Common myeloid progenitor, CD34-positive (primary cell): ENCODE measurements around the gene TNK2.

Source experiments
- CTCF ChIA-PET: fragments of 350-600 bp; sonication (Branson Sonifier 250); formaldehyde crosslinking; loops from one replicate; lab custom pipeline; 2021; ENCODE audit warnings: antibody characterized with exemption; lab: Charles Lee
- POLR2A ChIA-PET: fragments of 350-600 bp; sonication (Branson Sonifier 250); formaldehyde crosslinking; loops from one replicate; lab custom pipeline; 2021; ENCODE audit warnings: antibody characterized with exemption; lab: Charles Lee
- DNase-seq, 3 donors: peaks; one replicate each; pipeline versions ENCODE4 v3.0.0 to v3.0.0-alpha.2; 2013
- H3K27ac ChIP-seq, 2 experiments: 1 replicate in 1 of 2; 2 replicates in 1 of 2; pipeline ENCODE4 v1.7.0; 2013; ENCODE audit warnings: inconsistent platforms in 2 of 2, low read length in 2 of 2, mild to moderate bottlenecking in 2 of 2, low read depth in 1 of 2, moderate library complexity in 1 of 2; ENCODE audit not compliant: severe bottlenecking in 2 of 2, insufficient read depth in 1 of 2, poor library complexity in 1 of 2
- H3K27me3 ChIP-seq, 5 experiments: replicated peaks in 2 of 5; 1 replicate in 3 of 5; 2 replicates in 2 of 5; pipeline versions ENCODE4 v1.6.1 to v1.7.0; 2013; ENCODE audit warnings: low read length in 4 of 5, mild to moderate bottlenecking in 2 of 5, moderate library complexity in 2 of 5, inconsistent platforms in 1 of 5; ENCODE audit not compliant: insufficient read depth in 5 of 5, control insufficient read depth in 4 of 5
- H3K36me3 ChIP-seq, 4 experiments: 1 replicate in 2 of 4; 2 replicates in 2 of 4; pipeline versions ENCODE4 v1.6.1 to v1.7.0; 2013; ENCODE audit warnings: low read length in 3 of 4, control low read depth in 1 of 4, mild to moderate bottlenecking in 1 of 4; ENCODE audit not compliant: control insufficient read depth in 4 of 4, insufficient read depth in 4 of 4
- H3K4me1 ChIP-seq, 4 experiments: 1 replicate in 3 of 4; 2 replicates in 1 of 4; pipeline versions ENCODE4 v1.6.1 to v1.7.1; 2013; ENCODE audit warnings: low read length in 3 of 4, mild to moderate bottlenecking in 3 of 4, control low read depth in 1 of 4, inconsistent platforms in 1 of 4, moderate library complexity in 1 of 4; ENCODE audit not compliant: control insufficient read depth in 4 of 4, insufficient read depth in 4 of 4; ENCODE audit errors: control extremely low read depth in 1 of 4
- H3K4me3 ChIP-seq, 7 experiments: 1 replicate in 4 of 7; 2 replicates in 3 of 7; pipeline versions ENCODE4 v1.5.1 to v1.7.0; 2013; ENCODE audit warnings: mild to moderate bottlenecking in 7 of 7, low read length in 6 of 7, moderate library complexity in 6 of 7, inconsistent platforms in 2 of 7, low read depth in 2 of 7, control low read depth in 1 of 7; ENCODE audit not compliant: insufficient read depth in 4 of 7, control insufficient read depth in 1 of 7; ENCODE audit errors: extremely low read depth in 1 of 7
- H3K9me3 ChIP-seq, 5 experiments: 1 replicate in 4 of 5; 2 replicates in 1 of 5; pipeline versions ENCODE4 v1.6.1 to v1.7.1; 2013; ENCODE audit warnings: low read length in 4 of 5, mild to moderate bottlenecking in 2 of 5, inconsistent platforms in 1 of 5, low read depth in 1 of 5, moderate library complexity in 1 of 5; ENCODE audit not compliant: control insufficient read depth in 4 of 5, insufficient read depth in 2 of 5; ENCODE audit errors: control extremely low read depth in 1 of 5
- WGBS: methylation state at CpG from one replicate; pipeline ENCODE4 v1.1.5; 2013; ENCODE audit not compliant: insufficient coverage; 5-methylcytosine and 5-hydroxymethylcytosine counted together

The TNK2 gene

GRCh38 chr3:195876297-195877064, 31.9 kb downstream of the TNK2 start:
- Histone ChIP-seq H3K4me3 (no peak overlapping the region), H3K27ac (no peak overlapping the region), H3K27me3 (no peaks in the 10 kb centered on the region), H3K36me3 (peaks cover 8 to 72% (median 57%) of the 10 kb centered on the region in 4 experiments), H3K4me1 (no peaks in the 10 kb centered on the region), H3K9me3 (no peaks in the 10 kb centered on the region)
- CTCF ChIA-PET = interaction anchor here (1.1 to 2.4 kb wide), 3 partner anchors 13 to 15 kb away, joined by 4 to 8 read pairs (median 5); no protein-coding TSS in a partner anchor
- 92% methylated on average over 25 of the region's 28 CpGs for WGBS
- POLR2A ChIA-PET = no interaction called here
- peak in 2 of 3 donors; percentile 31 to 41 for DNase-seq

GRCh38 chr3:195875482-195876236, 32.7 kb downstream of the TNK2 start:
- no peak overlapping the region for H3K27ac ChIP-seq
- H3K4me1 ChIP-seq = no peaks in the 10 kb centered on the region
- H3K27me3 ChIP-seq = no peaks in the 10 kb centered on the region
- ChIA-PET POLR2A (no interaction called here), CTCF (interaction anchor here (1.6 kb wide), 1 partner anchor 14 kb away, joined by 4 read pairs; no protein-coding TSS in a partner anchor)
- H3K4me3 ChIP-seq = no peak overlapping the region
- H3K36me3 ChIP-seq = peaks cover 8 to 76% (median 60%) of the 10 kb centered on the region in 4 experiments
- DNase-seq = no peak
- WGBS = 92% methylated on average over 32 of the region's 35 CpGs
- H3K9me3 ChIP-seq = no peaks in the 10 kb centered on the region

GRCh38 chr3:195873971-195874370, 34.4 kb downstream of the TNK2 start:
- Histone ChIP-seq H3K27ac (no peak overlapping the region), H3K4me3 (no peak overlapping the region), H3K36me3 (peaks cover 11 to 80% (median 63%) of the 10 kb centered on the region in 4 experiments), H3K27me3 (no peaks in the 10 kb centered on the region), H3K9me3 (no peaks in the 10 kb centered on the region), H3K4me1 (no peaks in the 10 kb centered on the region)
- WGBS = 97% methylated on average over 21 of the region's 26 CpGs
- POLR2A ChIA-PET = no interaction called here
- DNase-seq = no peak
- CTCF ChIA-PET = no interaction called here

- 96% methylated on average over 35 of the region's 38 CpGs for WGBS
- Histone ChIP-seq H3K4me1 (no peaks in the 10 kb centered on the region), H3K36me3 (peaks cover 11 to 81% (median 60%) of the 10 kb centered on the region in 4 experiments), H3K4me3 (no peak overlapping the region), H3K27me3 (no peaks in the 10 kb centered on the region), H3K27ac (no peak overlapping the region), H3K9me3 (no peaks in the 10 kb centered on the region)
- ChIA-PET CTCF (interaction anchor here (1.4 to 1.7 kb wide), 2 partner anchors 13 to 21 kb away, joined by 5 to 8 read pairs; no protein-coding TSS in a partner anchor), POLR2A (no interaction called here)
- DNase-seq = no peak
Observed at GRCh38 chr3:195873281-195873887, 35.0 kb downstream of the TNK2 start.

GRCh38 chr3:195872800-195873199, 35.6 kb downstream of the TNK2 start:
- CTCF ChIA-PET = interaction anchor here (1.0 to 2.9 kb wide), 5 partner anchors 13 to 51 kb away, joined by 3 to 17 read pairs (median 5); no protein-coding TSS in a partner anchor
- Histone ChIP-seq H3K36me3 (peaks cover 14 to 81% (median 57%) of the 10 kb centered on the region in 4 experiments), H3K4me3 (no peak overlapping the region), H3K4me1 (no peaks in the 10 kb centered on the region), H3K27me3 (no peaks in the 10 kb centered on the region), H3K9me3 (no peaks in the 10 kb centered on the region), H3K27ac (no peak overlapping the region)
- no peak for DNase-seq
- POLR2A ChIA-PET = no interaction called here
- WGBS = 93% methylated on average over 14 of the region's 16 CpGs

GRCh38 chr3:195872097-195872496, 36.3 kb downstream of the TNK2 start:
- WGBS = 97% methylated on average over 26 of the region's 28 CpGs
- Histone ChIP-seq H3K27ac (no peak overlapping the region), H3K4me1 (no peaks in the 10 kb centered on the region), H3K9me3 (no peaks in the 10 kb centered on the region), H3K27me3 (no peaks in the 10 kb centered on the region), H3K36me3 (peaks cover 7 to 80% (median 53%) of the 10 kb centered on the region in 4 experiments), H3K4me3 (no peak overlapping the region)
- no peak for DNase-seq
- CTCF ChIA-PET = interaction anchor here (0.8 to 2.9 kb wide), 9 partner anchors 10 to 52 kb away, joined by 3 to 17 read pairs (median 5); no protein-coding TSS in a partner anchor
- POLR2A ChIA-PET = no interaction called here
